OCI-LY3 (cell line): ENCODE measurements around the gene ANLN.

Experiments used
- CTCF ChIP-seq: fragments of 200-600, 300-600 bp; sonication (generic); IDR thresholded peaks from 2 replicates; pipeline ENCODE4 v1.5.1; 2014; ENCODE audit warnings: antibody characterized with exemption, low read length, low read depth
- EZH2phosphoT487 ChIP-seq: fragments of 200-600 bp; shearing (Covaris generic); IDR thresholded peaks from 2 replicates; pipeline ENCODE4 v1.6.1; 2018; ENCODE audit warnings: antibody characterized with exemption, mixed run types, low read depth

GRCh38 chr7:36497775-36498174 lies 108.1 kb downstream of the ANLN start:
- TF ChIP-seq CTCF (no peak), EZH2phosphoT487 (no peak)
